Measurements from ENCODE around the gene PDZRN3.

- TF ChIP-seq CTCF (IDR thresholded peaks at IDR 0.05) (no peak), POLR2A (IDR thresholded peaks at IDR 0.05) (no peak)
These were observed 16.1 kb downstream of the PDZRN3 start for GRCh38 chr3:73608456-73609314.
